Measurements from ENCODE around the gene CBARP. TPM values are rescaled to one million over a fixed set of nuclear protein-coding genes. Genes with fewer than 3 reads are reported as not detected.

CBARP gene
- total RNA-seq, 1 experiment from 2014 or later = 28.4 TPM

- no peaks in the 10 kb centered on the region for H3K27me3 Mint-ChIP-seq (ENCODE audit: low read depth)
- no peak overlapping the region for H2BK5ac ChIP-seq (ENCODE audit: insufficient read length, low read length)
- no peak for TF ChIP-seq CTCF (conservative IDR thresholded peaks at IDR 0.05)
- no peak for DNase-seq
- no peak overlapping the region for H2AFZ ChIP-seq (ENCODE audit: low read length)
- H3K4me3 Mint-ChIP-seq = no peak overlapping the region
- no peak overlapping the region for H4K91ac ChIP-seq (ENCODE audit: insufficient read length, low read depth, low read length)
- no peaks in the 10 kb centered on the region for H3K27me3 ChIP-seq (ENCODE audit: insufficient read depth, low read length)
- H3K23ac ChIP-seq (ENCODE audit: insufficient read length, low read depth, low read length) = no peak overlapping the region
- no peak overlapping the region for H3K9ac ChIP-seq (ENCODE audit: extremely low read depth, insufficient read length, low read length)
- H4K5ac ChIP-seq (ENCODE audit: insufficient read length, low read depth, low read length) = no peak overlapping the region
- H2BK120ac ChIP-seq (ENCODE audit: low read depth, low read length, poor library complexity, severe bottlenecking) = no peak overlapping the region
- no peak overlapping the region for H3T11ph ChIP-seq (ENCODE audit: low read length)
- peaks cover 7 to 25% (median 16%) of the 10 kb centered on the region in 3 experiments for H3K36me3 Mint-ChIP-seq (ENCODE audit: insufficient read depth in 1 of 3, low read depth in 3 of 3)
- no peak overlapping the region for H3K4ac ChIP-seq (ENCODE audit: low read depth, low read length)
- H2AK5ac ChIP-seq (ENCODE audit: insufficient read length, low read length) = no peak overlapping the region
- H2BK20ac ChIP-seq (ENCODE audit: low read depth, low read length, poor library complexity, severe bottlenecking) = no peak overlapping the region
- no peak overlapping the region for H3K56ac ChIP-seq (ENCODE audit: insufficient read length, low read depth, low read length)
- H4K20me1 ChIP-seq (ENCODE audit: control insufficient read depth, insufficient read depth, insufficient read length) = no peaks in the 10 kb centered on the region
- no CpG with 5 or more reads among the region's 21 CpGs for WGBS (ENCODE audit: extremely low coverage, insufficient read length, low lambda C conversion rate)
- H3K79me2 ChIP-seq (ENCODE audit: insufficient read depth, low read length) = peaks cover 33% of the 10 kb centered on the region; the same call in 1 of the 2 replicates
- no peak overlapping the region for H2BK15ac ChIP-seq (ENCODE audit: low read depth, low read length)
- no peaks in the 10 kb centered on the region for H3K9me3 ChIP-seq (ENCODE audit: control insufficient read depth, low read depth, low read length)
- H2BK12ac ChIP-seq (ENCODE audit: insufficient read length, low read depth, low read length) = no peak overlapping the region
- H3K9me3 Mint-ChIP-seq = no peaks in the 10 kb centered on the region
- H3K18ac ChIP-seq (ENCODE audit: insufficient read length, low read depth, low read length) = no peak overlapping the region
- no peaks in the 10 kb centered on the region for H3K4me1 ChIP-seq (ENCODE audit: insufficient read depth, low read length)
- no peak overlapping the region for H3K4me2 ChIP-seq (ENCODE audit: insufficient read depth, insufficient read length, low read length)
- no peak overlapping the region for H4K8ac ChIP-seq (replicated peaks; ENCODE audit: insufficient read length, low read depth, low read length)
- peak overlapping the region; percentile 77 to 98 (median 86); a peak in 6 of 7 replicates for H3K27ac Mint-ChIP-seq
- H3K14ac ChIP-seq (ENCODE audit: insufficient read depth, low read length) = no peak overlapping the region
- peaks cover 27 to 42% of the 10 kb centered on the region in 2 experiments for H3K4me1 Mint-ChIP-seq
- H3K27ac ChIP-seq (ENCODE audit: insufficient read length, low read depth, low read length) = no peak overlapping the region
- no peaks in the 10 kb centered on the region for H3K23me2 ChIP-seq (ENCODE audit: insufficient read length, low read depth, low read length, poor library complexity, severe bottlenecking)
- peaks cover 9% of the 10 kb centered on the region for H3K79me1 ChIP-seq (ENCODE audit: insufficient read depth, low read depth, low read length, poor library complexity, severe bottlenecking)
Observed at GRCh38 chr19:1214299-1214861, 23.4 kb downstream of the CBARP start.

Data from H9 (cell line).